GM18868 (cell line): ENCODE measurements around the gene C20orf202.
"Not testable (repeated sequence)": the region's sequence is repeated elsewhere in the genome, so short reads cannot be mapped to it uniquely, and the experiment has no call there.

Experiments used
- ATAC-seq: cut with Tn5 transposase; IDR thresholded peaks from one replicate; pipeline ENCODE4 v1.9.1; 2021; ENCODE audit warnings: mild to moderate bottlenecking, moderate library complexity; ENCODE audit not compliant: unreplicated experiment

The C20orf202 gene

GRCh38 chr20:1207293-1207878 is 4.1 kb downstream of the C20orf202 start:
- ATAC-seq: no peak

GRCh38 chr20:1209447-1210387 is 6.5 kb downstream of the C20orf202 start:
- ATAC-seq: no peak

GRCh38 chr20:1210501-1210900 is 7.2 kb downstream of the C20orf202 start:
- no peak for ATAC-seq

GRCh38 chr20:1212023-1212422 is 8.8 kb downstream of the C20orf202 start:
- ATAC-seq: no peak

GRCh38 chr20:1212607-1213396 is 9.5 kb downstream of the C20orf202 start:
- ATAC-seq: peak; percentile 67

- ATAC-seq: no peak
Observed at GRCh38 chr20:1214838-1215261, 11.6 kb downstream of the C20orf202 start.

GRCh38 chr20:1215386-1216170 is 12.3 kb downstream of the C20orf202 start:
- no peak for ATAC-seq

GRCh38 chr20:1216527-1217427 is 13.5 kb downstream of the C20orf202 start:
- not testable (repeated sequence) for ATAC-seq

- not testable (repeated sequence) for ATAC-seq
Observed at GRCh38 chr20:1222750-1223149, 19.5 kb downstream of the C20orf202 start.

GRCh38 chr20:1224205-1224890 is 21.1 kb downstream of the C20orf202 start:
- no peak for ATAC-seq

- ATAC-seq: no peak
Observed at GRCh38 chr20:1225263-1225782, 22.1 kb downstream of the C20orf202 start.

GRCh38 chr20:1225783-1226654 is 22.8 kb downstream of the C20orf202 start, which contains the start of gene RAD21L1:
Gene RAD21L1 (plus strand): TSS chr20:1226044. CDS start chr20:1228454, 2,410 bp downstream.
- no peak for ATAC-seq

GRCh38 chr20:1229541-1229940 is 26.3 kb downstream of the C20orf202 start:
- no peak for ATAC-seq

GRCh38 chr20:1232286-1233111 is 29.2 kb downstream of the C20orf202 start:
- no peak for ATAC-seq

- no peak for ATAC-seq
Observed at GRCh38 chr20:1240549-1240948, 37.3 kb downstream of the C20orf202 start.

- no peak for ATAC-seq
Observed at GRCh38 chr20:1241456-1241855, 38.2 kb downstream of the C20orf202 start.

- no peak for ATAC-seq
Observed at GRCh38 chr20:1242099-1242498, 38.8 kb downstream of the C20orf202 start.
